HG02840 (cell line): ENCODE results near the gene MSI2.

Source experiments
- ATAC-seq: cut with Tn5 transposase; IDR thresholded peaks from one replicate; pipeline ENCODE4 v1.9.1; 2021; ENCODE audit warnings: mild to moderate bottlenecking, moderate library complexity, moderate number of reproducible peaks; ENCODE audit not compliant: unreplicated experiment, low FRiP score

The MSI2 gene

DNA sequence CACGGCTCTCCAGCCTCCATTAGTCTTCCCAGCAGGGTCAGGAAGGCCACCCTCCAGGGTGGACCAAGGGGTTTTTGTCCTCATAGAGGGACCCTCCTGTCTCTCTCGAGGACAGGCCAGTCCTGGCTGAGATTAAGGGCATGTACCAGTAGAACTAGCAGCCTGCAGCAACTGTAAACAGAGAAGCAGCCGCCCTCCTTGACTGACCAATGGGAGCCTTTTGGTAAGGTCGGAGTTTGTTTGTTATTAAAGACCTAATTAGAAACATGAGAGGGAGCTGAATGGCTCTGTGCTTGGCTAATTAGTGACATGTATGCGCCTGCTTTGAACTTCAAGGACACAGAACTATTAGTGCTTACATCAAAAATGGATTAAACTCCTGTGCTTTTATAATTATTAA is 408.8 kb downstream of the MSI2 start:
- ATAC-seq, result no peak

DNA sequence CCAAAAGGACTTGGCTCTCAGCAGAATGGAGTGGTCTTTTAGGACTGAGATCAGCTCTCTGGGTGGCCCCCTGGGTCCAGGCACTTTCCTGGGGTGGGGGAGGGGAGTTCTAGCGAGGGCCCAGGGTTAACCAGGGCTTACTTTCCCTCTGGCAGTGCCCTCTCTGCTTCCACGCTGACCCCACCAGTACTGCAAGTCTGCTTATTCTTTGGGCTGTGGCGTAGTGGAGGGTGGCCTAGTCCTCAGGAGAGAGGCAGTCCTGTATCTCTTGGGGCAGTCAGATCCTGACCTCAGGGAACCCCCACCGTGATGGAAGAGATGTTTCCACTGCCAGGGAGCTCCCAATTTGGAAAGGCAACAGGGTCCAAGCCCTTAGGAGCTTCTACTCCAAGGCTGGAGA is 409.4 kb downstream of the MSI2 start:
- ATAC-seq, result no peak

- ATAC-seq, result no peak
These were observed 410.0 kb downstream of the MSI2 start for GRCh38 chr17:57666201-57666870.

DNA sequence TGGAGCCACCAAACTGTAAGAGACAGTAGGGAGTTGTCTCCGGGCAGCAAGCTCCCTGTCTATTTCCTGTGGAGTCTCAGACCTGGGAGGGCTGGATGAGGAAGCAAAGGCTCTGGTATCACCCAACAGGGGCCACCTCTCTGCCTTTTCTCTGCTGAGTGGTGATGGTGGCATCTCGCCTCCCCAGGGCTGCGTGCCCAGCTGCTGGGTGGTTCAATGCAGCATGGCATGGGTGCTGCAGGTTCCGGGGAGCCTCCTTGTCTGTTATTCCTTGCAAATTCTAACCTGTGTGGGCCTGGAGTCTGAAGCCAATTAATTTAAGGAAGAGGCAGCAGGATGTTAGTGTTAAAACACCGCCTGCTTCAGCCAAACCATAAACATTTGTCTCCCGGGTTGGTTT is 410.6 kb downstream of the MSI2 start:
- no peak for ATAC-seq

DNA sequence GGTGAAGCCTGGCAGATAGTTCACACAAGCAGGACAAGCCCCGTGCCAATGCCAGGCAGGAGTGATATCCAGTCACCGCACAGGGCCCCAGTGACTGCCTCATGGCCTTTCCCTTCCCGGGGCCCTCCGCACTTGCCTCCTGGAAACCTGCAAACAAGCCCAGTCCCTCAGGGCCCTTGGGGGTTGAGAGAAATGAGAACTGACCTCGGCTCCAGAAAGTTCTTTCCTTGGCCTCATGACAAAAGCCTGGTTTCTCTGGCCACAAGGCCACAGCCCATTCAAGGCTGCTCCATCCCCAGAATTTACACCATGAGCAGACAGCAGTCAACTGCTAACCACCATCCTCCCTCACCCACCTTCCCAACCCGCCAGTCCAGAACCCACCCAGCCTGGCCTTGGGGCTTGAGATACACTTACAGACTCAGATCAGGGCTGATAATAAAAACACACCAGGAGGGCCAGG is 411.2 kb downstream of the MSI2 start:
- no peak for ATAC-seq

DNA sequence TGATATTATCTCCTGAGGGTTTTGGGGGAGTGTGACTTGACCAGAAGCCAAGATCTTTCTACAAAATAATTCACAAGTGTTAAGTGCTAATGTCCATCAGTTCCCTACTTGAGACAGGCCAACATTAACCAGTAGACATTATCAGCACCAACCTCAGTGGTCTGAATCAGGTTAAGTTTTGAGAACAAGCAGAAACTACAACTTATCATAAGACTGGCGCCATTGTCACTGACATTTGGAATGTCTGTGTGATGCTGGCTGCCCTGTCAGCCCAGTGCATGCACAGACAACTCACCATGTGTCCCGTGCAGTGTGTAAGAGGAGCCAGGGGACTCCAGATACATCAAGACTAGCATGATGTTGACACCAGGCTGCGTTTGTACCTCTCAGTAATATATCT is 412.0 kb downstream of the MSI2 start:
- ATAC-seq, result no peak

DNA sequence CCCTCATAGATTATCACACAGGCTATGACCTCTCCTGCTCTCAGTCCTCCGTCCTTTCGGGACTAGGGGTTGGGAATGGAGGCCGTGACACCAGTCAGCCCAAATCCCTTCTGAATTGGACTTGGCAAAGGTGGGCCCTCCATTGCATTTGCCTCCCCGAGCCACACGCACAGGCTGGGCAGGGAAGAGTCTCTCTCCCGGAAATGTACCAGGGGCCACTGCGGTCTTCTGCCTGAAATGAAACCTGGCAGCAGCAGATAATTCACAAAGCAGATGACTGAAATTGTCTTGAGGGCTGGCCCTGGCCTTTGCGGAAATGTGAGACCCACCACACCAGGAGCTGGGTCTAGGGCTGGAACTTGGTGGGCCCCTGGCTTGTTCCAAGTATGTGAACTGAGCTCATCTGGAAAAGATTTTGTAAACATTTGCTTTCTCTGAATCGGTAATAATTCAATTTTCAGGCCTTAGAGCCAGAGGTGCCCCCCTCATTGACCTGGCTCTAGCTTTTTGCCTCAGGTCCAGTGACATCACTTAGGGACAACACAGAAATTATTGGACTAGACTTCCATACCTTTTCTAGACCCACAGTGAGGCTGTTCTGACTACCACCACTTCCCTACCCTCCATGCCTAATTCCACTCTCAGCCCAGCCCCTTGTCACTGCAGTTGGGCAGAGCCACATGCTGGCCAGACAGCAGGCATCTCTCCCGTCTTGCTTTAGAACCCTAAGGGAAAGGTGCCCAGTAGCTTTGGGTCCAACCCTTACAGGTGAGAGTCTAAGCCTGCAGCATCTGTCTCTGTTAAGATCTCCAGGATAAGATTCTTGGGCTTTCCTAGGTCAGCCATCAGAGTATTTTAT is 413.6 kb downstream of the MSI2 start:
- ATAC-seq, result no peak

DNA sequence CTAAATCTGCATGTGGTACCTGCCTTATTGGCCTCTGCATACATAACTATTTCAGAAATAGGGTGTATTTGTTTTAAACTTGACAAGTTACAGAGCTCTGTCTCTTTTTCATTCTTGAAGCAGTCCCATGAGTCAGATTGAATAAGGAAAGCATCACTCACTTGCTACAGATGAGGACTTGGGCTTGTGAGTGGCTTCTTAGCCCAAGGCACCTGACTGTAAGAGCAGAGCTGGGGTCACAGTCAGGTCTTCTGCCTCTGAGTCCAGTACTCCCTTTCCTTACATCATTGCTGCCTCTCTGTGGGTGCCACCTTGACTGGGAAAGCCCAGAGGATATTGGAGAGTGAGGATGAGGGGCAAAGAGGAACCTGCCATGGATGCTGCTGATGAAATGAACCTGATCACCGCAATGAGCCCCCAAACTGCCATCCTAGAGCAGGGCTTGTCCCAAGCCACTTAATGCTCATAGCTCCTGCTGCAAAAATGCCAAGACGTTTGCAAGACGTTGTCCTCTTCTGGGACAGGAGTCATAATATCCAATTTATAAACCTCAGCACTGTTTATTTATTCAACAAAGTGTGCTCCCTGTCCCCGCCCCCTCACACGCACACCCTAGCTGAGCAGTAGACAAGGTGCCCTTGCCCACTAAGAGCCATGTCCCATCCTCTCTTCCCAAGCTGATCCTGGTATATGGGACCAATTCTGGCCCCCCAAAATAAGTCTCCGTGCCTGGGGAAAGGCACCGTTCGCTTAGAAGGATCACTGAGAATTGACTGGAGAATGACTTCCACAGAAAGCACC is 414.6 kb downstream of the MSI2 start:
- ATAC-seq, result no peak

DNA sequence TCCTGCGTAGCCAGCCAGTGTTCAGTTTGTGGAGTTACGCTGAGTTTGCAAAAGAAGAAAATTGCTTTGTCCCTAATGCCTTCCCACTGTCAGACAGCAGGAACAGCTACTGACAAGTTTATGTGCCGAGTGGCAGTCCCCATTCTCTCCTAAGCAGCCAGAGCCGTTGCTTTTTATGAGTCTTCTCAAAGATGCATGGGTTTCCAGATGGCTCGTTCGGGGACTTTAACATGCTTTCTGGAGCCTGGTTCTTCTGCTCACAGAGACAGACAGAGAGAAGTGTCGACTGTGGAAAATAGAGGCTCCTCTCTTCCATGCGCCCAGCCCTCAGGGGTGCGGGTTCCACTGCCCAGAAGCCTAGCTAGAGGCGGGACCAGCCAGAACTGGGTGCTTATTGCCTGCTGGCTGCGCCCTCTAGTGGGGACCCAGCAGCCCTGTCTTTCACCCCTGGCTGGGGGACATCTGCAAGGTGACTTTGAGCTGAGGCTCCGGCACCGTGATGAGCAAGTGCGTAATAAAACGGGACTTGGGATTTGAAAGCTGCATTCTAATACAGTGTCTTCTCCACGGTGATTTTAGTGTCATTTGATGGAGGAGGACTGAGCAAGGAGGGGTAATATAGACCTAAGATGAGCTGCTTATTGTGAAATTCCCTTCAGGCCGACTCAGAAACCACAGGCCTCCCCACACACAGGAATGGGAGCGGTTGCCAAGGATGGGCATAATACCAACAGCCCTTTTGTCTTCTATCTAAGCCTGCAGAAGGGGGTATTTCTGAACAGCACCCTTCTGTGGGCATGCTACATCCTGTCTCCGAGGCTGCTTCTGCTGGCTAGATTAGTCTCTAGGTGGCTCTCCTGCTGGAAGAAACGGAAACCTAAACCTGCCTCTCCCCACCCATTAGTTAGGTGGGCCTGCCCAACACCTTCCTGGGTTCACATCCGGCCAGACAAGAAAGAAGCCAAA is 415.6 kb downstream of the MSI2 start:
- ATAC-seq, result peak; percentile 58

DNA sequence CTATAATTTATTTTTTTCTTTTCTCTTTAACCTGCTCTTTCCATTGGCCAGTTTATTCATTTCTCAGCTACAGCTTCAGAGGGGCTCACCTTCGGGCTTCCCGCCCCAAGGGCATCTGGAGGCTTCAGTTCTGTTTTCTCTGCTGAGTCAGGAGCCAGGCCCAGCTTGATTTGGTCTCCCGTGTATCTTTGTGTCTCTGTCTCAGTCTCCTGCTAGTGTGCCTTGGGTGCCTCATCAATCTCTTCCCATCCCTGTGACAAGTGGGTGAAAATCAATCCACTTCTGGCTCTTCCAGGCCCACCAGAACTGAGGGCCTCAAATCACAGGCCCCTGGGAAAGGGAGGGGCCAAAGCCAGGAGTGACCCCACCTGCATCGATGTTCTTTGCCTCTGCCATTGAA is 416.6 kb downstream of the MSI2 start:
- no peak for ATAC-seq

GRCh38 chr17:57674894-57675293 is 418.6 kb downstream of the MSI2 start:
- no peak for ATAC-seq

GRCh38 chr17:57675427-57676387 is 419.4 kb downstream of the MSI2 start:
- ATAC-seq, result no peak

- ATAC-seq, result no peak
These were observed 420.2 kb downstream of the MSI2 start for GRCh38 chr17:57676543-57676942.

DNA sequence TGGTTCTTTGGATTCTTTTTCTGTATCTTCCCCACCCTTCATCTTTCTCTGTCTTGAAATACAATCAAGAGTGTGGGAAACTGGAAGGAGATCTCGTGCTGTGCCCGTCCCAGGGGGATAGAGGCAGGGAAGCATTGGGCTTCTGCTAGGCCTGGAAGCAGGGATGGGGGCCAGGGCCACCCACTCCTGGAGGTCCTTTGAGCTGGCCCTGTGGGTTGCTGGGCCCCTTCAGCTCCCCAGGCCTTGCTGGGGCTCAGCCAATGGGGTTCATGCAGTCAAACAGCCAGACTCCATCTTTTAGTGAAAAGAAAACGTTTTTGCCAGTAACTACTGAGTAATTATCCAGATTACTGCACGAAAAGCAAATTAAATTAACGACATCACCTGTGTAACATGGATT is 421.0 kb downstream of the MSI2 start:
- no peak for ATAC-seq

DNA sequence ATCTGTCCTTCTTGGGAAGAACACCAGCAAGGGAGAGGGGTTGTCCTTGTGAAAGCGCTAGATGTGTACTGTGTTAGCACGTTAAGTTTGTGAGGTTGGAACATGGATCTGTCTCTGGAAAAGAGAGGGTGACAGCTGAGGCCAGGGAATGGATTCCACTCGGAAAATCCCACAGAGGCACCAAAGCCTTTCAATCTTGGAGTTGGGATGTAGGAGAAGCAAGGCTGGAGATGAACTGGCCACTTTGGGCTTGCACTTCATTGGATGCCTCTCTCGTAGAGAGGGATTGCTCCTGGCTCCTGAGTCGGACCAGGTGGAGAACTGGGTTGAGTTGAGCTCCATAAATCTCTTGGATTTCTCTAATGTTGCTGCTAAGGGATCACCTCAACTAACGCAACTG is 421.5 kb downstream of the MSI2 start:
- no peak for ATAC-seq

GRCh38 chr17:57678393-57678792 is 422.1 kb downstream of the MSI2 start:
- ATAC-seq, result no peak

DNA sequence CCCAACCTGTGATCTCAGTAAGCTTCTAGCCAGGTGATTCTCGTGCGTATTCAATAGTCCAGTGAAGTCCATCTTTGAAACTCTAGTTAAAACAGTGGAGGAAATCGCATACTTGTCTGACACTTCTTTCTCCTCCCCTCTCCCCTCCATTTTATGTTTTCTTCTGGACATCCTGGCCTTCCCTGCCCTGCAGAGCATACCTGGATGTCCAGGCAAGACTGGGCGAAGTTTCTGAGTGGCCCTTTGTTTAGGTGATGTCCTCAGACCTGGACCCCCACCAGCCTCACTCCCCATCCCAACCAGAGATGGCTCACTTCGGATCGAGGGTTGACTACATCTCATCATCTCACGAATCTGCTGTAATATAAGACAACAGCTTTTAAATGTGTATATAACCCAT is 423.0 kb downstream of the MSI2 start:
- ATAC-seq, result no peak

DNA sequence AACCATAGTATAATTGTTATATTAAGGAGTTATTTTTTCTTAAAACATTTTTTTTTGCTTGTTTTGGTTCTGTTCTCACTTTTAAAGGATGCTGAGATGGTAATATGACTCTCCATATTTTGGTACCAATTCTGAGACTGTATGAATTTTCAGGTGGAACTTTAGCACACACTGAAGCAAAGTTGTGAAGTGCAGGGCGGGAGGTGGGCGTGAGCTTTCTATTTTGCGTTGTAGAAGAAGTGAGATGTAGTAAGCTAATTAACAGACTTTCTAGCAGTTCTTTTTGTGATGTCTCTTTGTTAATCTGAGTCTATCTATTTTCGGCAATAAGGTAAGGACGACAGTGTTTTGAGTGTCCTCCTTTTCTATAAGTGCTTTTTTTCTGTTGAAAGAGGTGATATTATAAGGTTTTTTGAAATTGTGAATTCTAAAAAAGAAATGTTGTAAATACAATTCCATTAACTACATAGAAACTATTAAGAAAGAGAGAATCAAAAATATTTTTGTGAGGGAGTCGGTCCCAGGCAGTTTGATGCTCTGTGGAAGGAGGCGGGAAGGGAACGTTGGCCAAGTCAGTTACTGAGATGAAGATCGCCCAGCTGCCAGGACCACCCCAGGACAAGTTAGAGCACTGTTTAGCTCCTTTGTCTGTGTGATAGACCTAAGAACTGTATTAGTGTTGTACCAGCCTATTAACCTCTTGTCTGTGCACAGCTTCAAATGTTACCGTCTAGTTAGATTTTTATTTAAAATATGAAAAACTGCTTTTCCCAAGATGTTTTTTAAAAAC is 423.8 kb downstream of the MSI2 start:
- no peak for ATAC-seq
